ENCODE data around the gene RSPH10B.
"Not testable (repeated sequence)": the region's sequence is repeated elsewhere in the genome, so short reads cannot be mapped to it uniquely, and the experiment has no call there.

DNA sequence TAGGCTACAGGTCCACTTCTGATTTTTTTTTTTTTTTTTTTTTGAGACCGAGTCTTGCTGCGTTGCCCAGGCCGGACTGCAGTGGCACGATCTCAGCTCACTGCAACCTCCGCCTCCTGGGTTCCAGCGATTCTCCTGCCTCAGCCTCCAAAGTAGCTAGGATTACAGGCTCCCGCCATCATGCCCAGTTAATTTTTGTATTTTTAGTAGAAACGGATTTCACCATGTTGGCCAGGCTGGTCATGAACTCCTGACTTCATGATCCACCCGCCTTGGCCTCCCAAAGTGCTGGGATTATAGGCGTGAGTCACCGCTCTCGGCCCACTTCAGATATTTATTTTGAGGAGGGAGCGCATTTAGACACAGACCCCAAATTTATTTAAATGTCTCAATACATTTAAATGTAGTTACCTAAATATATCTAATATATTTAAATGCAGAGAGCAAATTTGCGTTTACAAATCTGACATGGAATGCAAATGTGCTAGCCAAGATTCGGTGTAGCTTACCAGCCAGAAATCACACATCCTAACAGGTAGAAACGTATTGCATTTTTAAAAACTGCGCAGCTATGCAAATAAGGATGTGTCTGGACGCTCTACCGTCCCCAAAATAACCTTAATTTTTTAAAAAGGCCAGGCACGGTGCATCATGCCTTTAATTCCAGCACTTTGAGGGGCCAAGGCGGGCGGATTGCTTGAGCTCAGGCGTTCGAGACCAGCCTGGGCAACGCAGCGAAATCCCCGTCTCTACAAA, 37.5 kb upstream of the RSPH10B start:
- not testable (repeated sequence) for TF ChIP-seq CTCF (IDR thresholded peaks at IDR 0.05; ENCODE audit: poor library complexity); EZH2 (IDR thresholded peaks at IDR 0.05; ENCODE audit: borderline replicate concordance)
